ENCODE measurements around the gene LRP8.

LRP8 gene

GRCh38 chr1:53256511-53257453, 71.1 kb downstream of the LRP8 start:
- FAIRE-seq = no peak

- no peak for FAIRE-seq
Measured at GRCh38 chr1:53255031-53255430, 72.8 kb downstream of the LRP8 start.

- FAIRE-seq = no peak
Measured at GRCh38 chr1:53254011-53254640, 73.7 kb downstream of the LRP8 start.

- no peak for FAIRE-seq
Measured at GRCh38 chr1:53250325-53250724, 77.5 kb downstream of the LRP8 start.

- no peak for FAIRE-seq
Measured at GRCh38 chr1:53249706-53250105, 78.2 kb downstream of the LRP8 start.

GRCh38 chr1:53246261-53247134, 81.4 kb downstream of the LRP8 start:
- FAIRE-seq = no peak

- no peak for FAIRE-seq
Measured at GRCh38 chr1:53244141-53244540, 83.7 kb downstream of the LRP8 start.

- FAIRE-seq = no peak
Measured at GRCh38 chr1:53242381-53242780, 85.5 kb downstream of the LRP8 start.

- no peak for FAIRE-seq
Measured at GRCh38 chr1:53241828-53242227, 86.0 kb downstream of the LRP8 start.

GRCh38 chr1:53238197-53239155, 89.4 kb downstream of the LRP8 start, which contains the start of gene MAGOH:
Gene MAGOH (minus strand): TSS chr1:53238518. CDS start chr1:53238448, 70 bp downstream.
- FAIRE-seq = peak; percentile 97

GRCh38 chr1:53237638-53238037, 90.2 kb downstream of the LRP8 start:
- FAIRE-seq = no peak

GRCh38 chr1:53220962-53221286, 106.9 kb downstream of the LRP8 start:
- FAIRE-seq = no peak

GRCh38 chr1:53220171-53220961, 107.5 kb downstream of the LRP8 start, which contains the start of gene CZIB:
Gene CZIB (minus strand): TSS chr1:53220634. CDS start chr1:53220575, 59 bp downstream.
- FAIRE-seq = peak; percentile 82

GRCh38 chr1:53219711-53220110, 108.2 kb downstream of the LRP8 start:
- no peak for FAIRE-seq

- FAIRE-seq = no peak
Measured at GRCh38 chr1:53218201-53218600, 109.7 kb downstream of the LRP8 start.

- FAIRE-seq = no peak
Measured at GRCh38 chr1:53214376-53214940, 113.4 kb downstream of the LRP8 start.

GRCh38 chr1:53210954-53211353, 116.9 kb downstream of the LRP8 start:
- no peak for FAIRE-seq

- FAIRE-seq = no peak
Measured at GRCh38 chr1:53210352-53210751, 117.5 kb downstream of the LRP8 start.

- no peak for FAIRE-seq
Measured at GRCh38 chr1:53207726-53208125, 120.1 kb downstream of the LRP8 start.

- FAIRE-seq = no peak
Measured at GRCh38 chr1:53206735-53207379, 121.0 kb downstream of the LRP8 start.
